GM19351 (cell line): ENCODE results near the gene ITPR2.
"Not testable (repeated sequence)": the region's sequence is repeated elsewhere in the genome, so short reads cannot be mapped to it uniquely, and the experiment has no call there.

Source experiments
- ATAC-seq: cut with Tn5 transposase; IDR thresholded peaks from one replicate; pipeline ENCODE4 v1.9.1; 2021; ENCODE audit warnings: mild to moderate bottlenecking, moderate library complexity; ENCODE audit not compliant: unreplicated experiment

Gene ITPR2

GRCh38 chr12:26636710-26637328 is 196.2 kb downstream of the ITPR2 start:
- no peak for ATAC-seq

GRCh38 chr12:26633591-26634210 is 199.3 kb downstream of the ITPR2 start:
- no peak for ATAC-seq

GRCh38 chr12:26632756-26633155 is 200.2 kb downstream of the ITPR2 start:
- no peak for ATAC-seq

GRCh38 chr12:26631846-26632245 is 201.1 kb downstream of the ITPR2 start:
- ATAC-seq: no peak

GRCh38 chr12:26630546-26631027 is 202.4 kb downstream of the ITPR2 start:
- ATAC-seq: no peak

- no peak for ATAC-seq
These were observed 203.1 kb downstream of the ITPR2 start for GRCh38 chr12:26629864-26630263.

- no peak for ATAC-seq
These were observed 204.8 kb downstream of the ITPR2 start for GRCh38 chr12:26628234-26628633.

- no peak for ATAC-seq
These were observed 205.7 kb downstream of the ITPR2 start for GRCh38 chr12:26627335-26627734.

GRCh38 chr12:26623136-26623535 is 209.9 kb downstream of the ITPR2 start:
- ATAC-seq: no peak

GRCh38 chr12:26622601-26623000 is 210.4 kb downstream of the ITPR2 start:
- ATAC-seq: no peak

GRCh38 chr12:26621932-26622331 is 211.1 kb downstream of the ITPR2 start:
- no peak for ATAC-seq

- ATAC-seq: no peak
These were observed 212.1 kb downstream of the ITPR2 start for GRCh38 chr12:26620907-26621306.

GRCh38 chr12:26617513-26617912 is 215.5 kb downstream of the ITPR2 start:
- no peak for ATAC-seq

- ATAC-seq: no peak
These were observed 218.9 kb downstream of the ITPR2 start for GRCh38 chr12:26614011-26614616.

- no peak for ATAC-seq
These were observed 220.8 kb downstream of the ITPR2 start for GRCh38 chr12:26612203-26612602.

- ATAC-seq: no peak
These were observed 221.4 kb downstream of the ITPR2 start for GRCh38 chr12:26611598-26611997.

- ATAC-seq: no peak
These were observed 222.2 kb downstream of the ITPR2 start for GRCh38 chr12:26610774-26611173.

- no peak for ATAC-seq
These were observed 223.0 kb downstream of the ITPR2 start for GRCh38 chr12:26609986-26610385.

GRCh38 chr12:26608706-26609105 is 224.3 kb downstream of the ITPR2 start:
- no peak for ATAC-seq

GRCh38 chr12:26608273-26608672 is 224.7 kb downstream of the ITPR2 start:
- no peak for ATAC-seq

- no peak for ATAC-seq
These were observed 226.1 kb downstream of the ITPR2 start for GRCh38 chr12:26606911-26607310.

GRCh38 chr12:26604813-26605212 is 228.2 kb downstream of the ITPR2 start:
- not testable (repeated sequence) for ATAC-seq
